HEK293 (cell line): ENCODE measurements around the gene SCUBE1.

Source experiments
- CTCF ChIA-PET: fragments of 350-600 bp; formaldehyde crosslinking; extraction: SDS; loops from one replicate; lab custom pipeline; 2021; ENCODE audit warnings: antibody characterized with exemption; lab: Yijun Ruan, JAX
- POLR2A ChIA-PET: fragments of 300-600 bp; formaldehyde crosslinking; extraction: SDS; loops from one replicate; lab custom pipeline; 2020; ENCODE audit warnings: antibody characterized with exemption, inconsistent platforms; lab: Yijun Ruan, JAX
- H3K27ac ChIP-seq: fragments of 200-500 bp; sonication (Bioruptor generic); 2 replicates; pipeline ENCODE4 v1.5.1; 2014; ENCODE audit warnings: low read depth, low read length, control low read depth, inconsistent platforms; ENCODE audit errors: extremely low read depth
- H3K36me3 ChIP-seq, 2 experiments: fragments of 200-500 bp in 1 of 2; sonication (Bioruptor generic) in 1 of 2; 1 replicate in 1 of 2; 2 replicates in 1 of 2; pipeline ENCODE4 v1.5.1; 2014 to 2017; ENCODE audit warnings: inconsistent platforms in 2 of 2, low read length in 2 of 2; ENCODE audit not compliant: control insufficient read depth in 2 of 2, insufficient read depth in 1 of 2
- H3K4me1 ChIP-seq: fragments of 200-500 bp; sonication (Bioruptor generic); 2 replicates; pipeline ENCODE4 v1.5.1; 2014; ENCODE audit warnings: mild to moderate bottlenecking, low read length, inconsistent platforms; ENCODE audit not compliant: control insufficient read depth, insufficient read depth
- H3K4me3 ChIP-seq: 2 replicates; pipeline ENCODE4 v1.5.1; 2011; ENCODE audit warnings: low read depth, mild to moderate bottlenecking, control low read depth, low read length, moderate library complexity
- H3K9me3 ChIP-seq: fragments of 200-500 bp; sonication (Bioruptor generic); 2 replicates; pipeline ENCODE4 v1.5.1; 2014; ENCODE audit warnings: low read depth, low read length, inconsistent platforms; ENCODE audit not compliant: control insufficient read depth, insufficient read depth
- BCL11B ChIP-seq: fragments of 450-650 bp; formaldehyde crosslinking; IDR thresholded peaks from 2 replicates; pipeline ENCODE4 v1.5.1; 2016; ENCODE audit warnings: low read depth, missing biosample characterization, missing genetic modification characterization
- GFI1B ChIP-seq: fragments of 450-650 bp; formaldehyde crosslinking; IDR thresholded peaks from 2 replicates; pipeline ENCODE4 v1.5.1; 2016; ENCODE audit warnings: missing biosample characterization, missing genetic modification characterization
- GLI4 ChIP-seq: fragments of 450-650 bp; formaldehyde crosslinking; IDR thresholded peaks from 2 replicates; pipeline ENCODE4 v1.5.1; 2016; ENCODE audit warnings: missing biosample characterization, missing genetic modification characterization
- MEIS1 ChIP-seq: sonication (generic); formaldehyde crosslinking; IDR thresholded peaks from 2 replicates; pipeline ENCODE4 v1.8.1; 2022; ENCODE audit warnings: missing genetic modification reagents, mild to moderate bottlenecking, borderline replicate concordance
- OSR2 ChIP-seq: fragments of 450-650 bp; formaldehyde crosslinking; IDR thresholded peaks from 2 replicates; pipeline ENCODE4 v1.5.1; 2016; ENCODE audit warnings: missing biosample characterization, missing genetic modification characterization
- PRDM1 ChIP-seq: fragments of 450-650 bp; formaldehyde crosslinking; IDR thresholded peaks from 2 replicates; pipeline ENCODE4; 2016; ENCODE audit warnings: missing biosample characterization, missing genetic modification characterization
- SP7 ChIP-seq: fragments of 450-650 bp; formaldehyde crosslinking; IDR thresholded peaks from 2 replicates; pipeline ENCODE4 v1.5.1; 2016; ENCODE audit warnings: missing biosample characterization, missing genetic modification characterization
- ZFHX2 ChIP-seq: fragments of 450-650 bp; formaldehyde crosslinking; conservative IDR thresholded peaks from 2 replicates; pipeline ENCODE4 v1.5.1; 2016; ENCODE audit warnings: missing biosample characterization, missing genetic modification characterization
- ZNF133 ChIP-seq: fragments of 450-650 bp; formaldehyde crosslinking; IDR thresholded peaks from 2 replicates; pipeline ENCODE4 v1.5.1; 2016; ENCODE audit warnings: missing biosample characterization, missing genetic modification characterization
- ZNF169 ChIP-seq: fragments of 450-650 bp; formaldehyde crosslinking; IDR thresholded peaks from 2 replicates; pipeline ENCODE4 v1.5.1; 2016; ENCODE audit warnings: missing biosample characterization, missing genetic modification characterization
- ZNF202 ChIP-seq: fragments of 450-650 bp; formaldehyde crosslinking; IDR thresholded peaks from 2 replicates; pipeline ENCODE4 v1.5.1; 2016; ENCODE audit warnings: missing biosample characterization, missing genetic modification characterization, borderline replicate concordance
- ZNF211 ChIP-seq: fragments of 450-650 bp; formaldehyde crosslinking; IDR thresholded peaks from 2 replicates; pipeline ENCODE4 v1.5.1; 2016; ENCODE audit warnings: low read depth, missing biosample characterization, missing genetic modification characterization
- ZNF292 ChIP-seq: fragments of 450-650 bp; formaldehyde crosslinking; IDR thresholded peaks from 2 replicates; pipeline ENCODE4 v1.5.1; 2016; ENCODE audit warnings: low read depth, missing biosample characterization, missing genetic modification characterization, borderline replicate concordance
- ZNF404 ChIP-seq: fragments of 450-650 bp; formaldehyde crosslinking; IDR thresholded peaks from 2 replicates; pipeline ENCODE4 v1.5.1; 2017; ENCODE audit warnings: missing biosample characterization, missing genetic modification characterization
- ZNF48 ChIP-seq: fragments of 450-650 bp; formaldehyde crosslinking; IDR thresholded peaks from 2 replicates; pipeline ENCODE4 v1.5.1; 2016; ENCODE audit warnings: missing biosample characterization, missing genetic modification characterization
- ZNF501 ChIP-seq: fragments of 450-650 bp; formaldehyde crosslinking; IDR thresholded peaks from 2 replicates; pipeline ENCODE4 v1.5.1; 2016; ENCODE audit warnings: missing biosample characterization, missing genetic modification characterization
- ZNF530 ChIP-seq: fragments of 450-650 bp; formaldehyde crosslinking; IDR thresholded peaks from 2 replicates; pipeline ENCODE4 v1.5.1; 2016; ENCODE audit warnings: low read depth, missing biosample characterization, missing genetic modification characterization
- ZNF558 ChIP-seq: fragments of 450-650 bp; formaldehyde crosslinking; IDR thresholded peaks from 2 replicates; pipeline ENCODE4 v1.5.1; 2016; ENCODE audit warnings: missing biosample characterization, missing genetic modification characterization
- ZNF626 ChIP-seq: fragments of 450-650 bp; sonication (Bioruptor Pico); formaldehyde crosslinking; IDR thresholded peaks from 2 replicates; pipeline ENCODE4 v1.5.1; 2018; ENCODE audit warnings: missing biosample characterization, missing genetic modification characterization, inconsistent platforms
- ZNF658 ChIP-seq: fragments of 450-650 bp; formaldehyde crosslinking; IDR thresholded peaks from 2 replicates; pipeline ENCODE4; 2016; ENCODE audit warnings: missing biosample characterization, missing genetic modification characterization
- ZNF843 ChIP-seq: fragments of 450-650 bp; formaldehyde crosslinking; IDR thresholded peaks from 2 replicates; pipeline ENCODE4 v1.5.1; 2016; ENCODE audit warnings: missing biosample characterization, missing genetic modification characterization
- TF ChIP-seq, protein P1 (sequence below): fragments of 450-650 bp; formaldehyde crosslinking; IDR thresholded peaks from 2 replicates; pipeline ENCODE4 v1.5.1; 2016; ENCODE audit warnings: missing biosample characterization, missing genetic modification characterization
- TF ChIP-seq, protein P2 (sequence below): fragments of 450-650 bp; formaldehyde crosslinking; IDR thresholded peaks from 2 replicates; pipeline ENCODE4 v1.5.1; 2016; ENCODE audit warnings: missing biosample characterization, missing genetic modification characterization
- TF ChIP-seq, protein P3 (sequence below): fragments of 450-650 bp; formaldehyde crosslinking; IDR thresholded peaks from 2 replicates; pipeline ENCODE4 v1.5.1; 2016; ENCODE audit warnings: missing biosample characterization, missing genetic modification characterization
- TF ChIP-seq, protein P4 (sequence below): fragments of 450-650 bp; formaldehyde crosslinking; IDR thresholded peaks from 2 replicates; pipeline ENCODE4 v1.5.1; 2016; ENCODE audit warnings: missing biosample characterization, missing genetic modification characterization
- TF ChIP-seq, protein P5 (sequence below): fragments of 450-650 bp; formaldehyde crosslinking; IDR thresholded peaks from 2 replicates; pipeline ENCODE4 v1.5.1; 2016; ENCODE audit warnings: missing biosample characterization, missing genetic modification characterization
- TF ChIP-seq, protein P6 (sequence below): fragments of 450-650 bp; formaldehyde crosslinking; IDR thresholded peaks from 2 replicates; pipeline ENCODE4 v1.5.1; 2017; ENCODE audit warnings: missing biosample characterization, missing genetic modification characterization

Gene SCUBE1

DNA sequence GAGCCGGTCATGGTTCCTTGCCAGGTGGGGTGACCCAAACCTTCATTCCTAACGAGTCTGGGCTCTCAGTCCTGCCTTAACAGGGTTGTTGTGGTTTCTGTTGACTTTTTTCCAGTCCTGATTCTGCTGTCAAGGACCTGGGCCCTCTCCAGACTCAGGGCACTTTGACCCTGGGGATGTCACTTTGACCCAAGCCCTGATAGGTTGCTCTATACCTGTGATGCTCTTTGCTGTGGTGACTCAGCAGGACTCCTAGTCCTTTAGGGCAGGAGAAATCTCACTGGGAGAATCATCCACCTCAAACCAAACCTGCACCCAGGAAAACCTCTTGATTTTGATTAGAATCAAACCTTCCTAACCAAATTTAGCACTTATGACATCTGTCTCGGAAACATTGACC, 48.1 kb upstream of the SCUBE1 start:
- Histone ChIP-seq H3K4me3 (no peak overlapping the region), H3K4me1 (no peaks in the 10 kb centered on the region), H3K36me3 (no peaks in the 10 kb centered on the region), H3K9me3 (no peaks in the 10 kb centered on the region; the same call in 1 of the 2 replicates), H3K27ac (no peak overlapping the region)
- POLR2A ChIA-PET: no interaction called here
- CTCF ChIA-PET: interaction anchor here (0.6 to 1.5 kb wide), 2 partner anchors 128 to 492 kb away, joined by 3 read pairs; no protein-coding TSS in a partner anchor
- TF ChIP-seq ZNF501 (no peak), MEIS1 (no peak), GLI4 (tag by site-specific recombination) (no peak), ZNF292 (tag by site-specific recombination) (no peak), ZNF404 (tag by site-specific recombination) (no peak), OSR2 (tag by site-specific recombination) (no peak), ZNF558 (tag by site-specific recombination) (no peak), ZNF530 (no peak), GFI1B (tag by site-specific recombination) (no peak), ZNF48 (tag by site-specific recombination) (no peak), ZNF211 (tag by site-specific recombination) (no peak), ZFHX2 (tag by site-specific recombination) (no peak), SP7 (tag by site-specific recombination) (no peak)
- TF ChIP-seq, protein P1, sequence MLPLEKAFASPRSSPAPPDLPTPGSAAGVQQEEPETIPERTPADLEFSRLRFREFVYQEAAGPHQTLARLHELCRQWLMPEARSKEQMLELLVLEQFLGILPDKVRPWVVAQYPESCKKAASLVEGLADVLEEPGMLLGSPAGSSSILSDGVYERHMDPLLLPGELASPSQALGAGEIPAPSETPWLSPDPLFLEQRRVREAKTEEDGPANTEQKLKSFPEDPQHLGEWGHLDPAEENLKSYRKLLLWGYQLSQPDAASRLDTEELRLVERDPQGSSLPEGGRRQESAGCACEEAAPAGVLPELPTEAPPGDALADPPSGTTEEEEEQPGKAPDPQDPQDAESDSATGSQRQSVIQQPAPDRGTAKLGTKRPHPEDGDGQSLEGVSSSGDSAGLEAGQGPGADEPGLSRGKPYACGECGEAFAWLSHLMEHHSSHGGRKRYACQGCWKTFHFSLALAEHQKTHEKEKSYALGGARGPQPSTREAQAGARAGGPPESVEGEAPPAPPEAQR (tag by site-specific recombination): no peak
- TF ChIP-seq, protein P2, sequence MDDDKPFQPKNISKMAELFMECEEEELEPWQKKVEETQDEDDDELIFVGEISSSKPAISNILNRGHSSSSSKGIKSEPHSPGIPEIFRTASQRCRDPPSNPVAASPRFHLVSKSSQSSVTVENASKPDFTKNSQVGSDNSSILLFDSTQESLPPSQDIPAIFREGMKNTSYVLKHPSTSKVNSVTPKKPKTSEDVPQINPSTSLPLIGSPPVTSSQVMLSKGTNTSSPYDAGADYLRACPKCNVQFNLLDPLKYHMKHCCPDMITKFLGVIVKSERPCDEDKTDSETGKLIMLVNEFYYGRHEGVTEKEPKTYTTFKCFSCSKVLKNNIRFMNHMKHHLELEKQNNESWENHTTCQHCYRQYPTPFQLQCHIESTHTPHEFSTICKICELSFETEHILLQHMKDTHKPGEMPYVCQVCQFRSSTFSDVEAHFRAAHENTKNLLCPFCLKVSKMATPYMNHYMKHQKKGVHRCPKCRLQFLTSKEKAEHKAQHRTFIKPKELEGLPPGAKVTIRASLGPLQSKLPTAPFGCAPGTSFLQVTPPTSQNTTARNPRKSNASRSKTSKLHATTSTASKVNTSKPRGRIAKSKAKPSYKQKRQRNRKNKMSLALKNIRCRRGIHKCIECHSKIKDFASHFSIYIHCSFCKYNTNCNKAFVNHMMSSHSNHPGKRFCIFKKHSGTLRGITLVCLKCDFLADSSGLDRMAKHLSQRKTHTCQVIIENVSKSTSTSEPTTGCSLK: no peak
- TF ChIP-seq, protein P3, sequence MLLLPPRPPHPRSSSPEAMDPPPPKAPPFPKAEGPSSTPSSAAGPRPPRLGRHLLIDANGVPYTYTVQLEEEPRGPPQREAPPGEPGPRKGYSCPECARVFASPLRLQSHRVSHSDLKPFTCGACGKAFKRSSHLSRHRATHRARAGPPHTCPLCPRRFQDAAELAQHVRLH: no peak

DNA sequence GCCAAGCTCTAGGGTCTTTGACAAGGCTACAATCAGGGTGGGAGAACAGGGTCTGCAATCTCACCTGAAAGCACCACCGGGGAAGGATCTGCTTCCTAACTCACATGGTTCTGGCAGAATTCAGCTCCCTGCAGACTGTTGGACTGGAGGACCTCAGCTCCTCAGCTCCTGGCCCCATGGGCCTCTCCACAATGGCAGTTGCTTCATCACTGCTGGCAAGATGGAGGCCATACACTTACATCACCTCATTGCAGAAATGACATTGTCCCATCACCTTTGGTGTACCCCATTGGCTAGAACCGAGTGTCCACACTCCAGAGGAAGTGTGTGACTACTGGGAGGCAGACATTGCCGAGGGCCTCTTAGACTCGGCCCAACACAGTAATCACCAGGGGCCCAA, 47.7 kb upstream of the SCUBE1 start:
- H3K4me1 ChIP-seq: no peaks in the 10 kb centered on the region
- POLR2A ChIA-PET: interaction anchor here (0.7 kb wide), 2 partner anchors 393 to 582 kb away, joined by 7 to 8 read pairs; no protein-coding TSS in a partner anchor
- H3K36me3 ChIP-seq: no peaks in the 10 kb centered on the region
- no peak overlapping the region for H3K4me3 ChIP-seq
- CTCF ChIA-PET: interaction anchor here (0.6 to 1.5 kb wide), 3 partner anchors 32 to 492 kb away, joined by 3 to 5 read pairs (median 4); no protein-coding TSS in a partner anchor
- H3K27ac ChIP-seq: no peak overlapping the region
- H3K9me3 ChIP-seq: no peaks in the 10 kb centered on the region; the same call in 1 of the 2 replicates
- TF ChIP-seq ZNF658 (tag by site-specific recombination): no peak
- TF ChIP-seq ZNF169: no peak
- no peak for TF ChIP-seq ZNF133 (tag by site-specific recombination)
- TF ChIP-seq ZNF843 (tag by site-specific recombination): no peak
- no peak for TF ChIP-seq GFI1B (tag by site-specific recombination)
- TF ChIP-seq, protein P4, sequence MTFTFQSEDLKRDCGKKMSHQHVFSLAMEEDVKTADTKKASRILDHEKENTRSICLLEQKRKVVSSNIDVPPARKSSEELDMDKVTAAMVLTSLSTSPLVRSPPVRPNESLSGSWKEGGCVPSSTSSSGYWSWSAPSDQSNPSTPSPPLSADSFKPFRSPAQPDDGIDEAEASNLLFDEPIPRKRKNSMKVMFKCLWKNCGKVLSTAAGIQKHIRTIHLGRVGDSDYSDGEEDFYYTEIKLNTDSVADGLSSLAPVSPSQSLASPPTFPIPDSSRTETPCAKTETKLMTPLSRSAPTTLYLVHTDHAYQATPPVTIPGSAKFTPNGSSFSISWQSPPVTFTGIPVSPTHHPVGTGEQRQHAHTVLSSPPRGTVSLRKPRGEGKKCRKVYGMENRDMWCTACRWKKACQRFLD (tag by site-specific recombination): no peak
- no peak for TF ChIP-seq BCL11B
- TF ChIP-seq PRDM1 (tag by site-specific recombination): no peak
- TF ChIP-seq, protein P5, sequence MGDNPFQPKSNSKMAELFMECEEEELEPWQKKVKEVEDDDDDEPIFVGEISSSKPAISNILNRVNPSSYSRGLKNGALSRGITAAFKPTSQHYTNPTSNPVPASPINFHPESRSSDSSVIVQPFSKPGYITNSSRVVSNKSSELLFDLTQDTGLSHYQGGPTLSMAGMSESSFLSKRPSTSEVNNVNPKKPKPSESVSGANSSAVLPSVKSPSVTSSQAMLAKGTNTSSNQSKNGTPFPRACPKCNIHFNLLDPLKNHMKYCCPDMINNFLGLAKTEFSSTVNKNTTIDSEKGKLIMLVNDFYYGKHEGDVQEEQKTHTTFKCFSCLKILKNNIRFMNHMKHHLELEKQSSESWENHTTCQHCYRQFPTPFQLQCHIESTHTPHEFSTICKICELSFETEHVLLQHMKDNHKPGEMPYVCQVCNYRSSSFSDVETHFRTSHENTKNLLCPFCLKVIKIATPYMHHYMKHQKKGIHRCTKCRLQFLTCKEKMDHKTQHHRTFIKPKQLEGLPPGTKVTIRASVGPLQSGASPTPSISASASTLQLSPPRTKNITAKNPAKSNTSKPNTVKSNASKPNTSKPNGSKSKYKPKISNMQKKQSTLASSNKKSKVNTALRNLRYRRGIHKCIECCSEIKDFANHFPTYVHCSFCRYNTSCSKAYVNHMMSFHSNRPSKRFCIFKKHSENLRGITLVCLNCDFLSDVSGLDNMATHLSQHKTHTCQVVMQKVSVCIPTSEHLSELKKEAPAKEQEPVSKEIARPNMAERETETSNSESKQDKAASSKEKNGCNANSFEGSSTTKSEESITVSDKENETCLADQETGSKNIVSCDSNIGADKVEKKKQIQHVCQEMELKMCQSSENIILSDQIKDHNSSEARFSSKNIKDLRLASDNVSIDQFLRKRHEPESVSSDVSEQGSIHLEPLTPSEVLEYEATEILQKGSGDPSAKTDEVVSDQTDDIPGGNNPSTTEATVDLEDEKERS (tag by site-specific recombination): no peak
- TF ChIP-seq ZNF202 (tag by site-specific recombination): no peak
- TF ChIP-seq, protein P6, sequence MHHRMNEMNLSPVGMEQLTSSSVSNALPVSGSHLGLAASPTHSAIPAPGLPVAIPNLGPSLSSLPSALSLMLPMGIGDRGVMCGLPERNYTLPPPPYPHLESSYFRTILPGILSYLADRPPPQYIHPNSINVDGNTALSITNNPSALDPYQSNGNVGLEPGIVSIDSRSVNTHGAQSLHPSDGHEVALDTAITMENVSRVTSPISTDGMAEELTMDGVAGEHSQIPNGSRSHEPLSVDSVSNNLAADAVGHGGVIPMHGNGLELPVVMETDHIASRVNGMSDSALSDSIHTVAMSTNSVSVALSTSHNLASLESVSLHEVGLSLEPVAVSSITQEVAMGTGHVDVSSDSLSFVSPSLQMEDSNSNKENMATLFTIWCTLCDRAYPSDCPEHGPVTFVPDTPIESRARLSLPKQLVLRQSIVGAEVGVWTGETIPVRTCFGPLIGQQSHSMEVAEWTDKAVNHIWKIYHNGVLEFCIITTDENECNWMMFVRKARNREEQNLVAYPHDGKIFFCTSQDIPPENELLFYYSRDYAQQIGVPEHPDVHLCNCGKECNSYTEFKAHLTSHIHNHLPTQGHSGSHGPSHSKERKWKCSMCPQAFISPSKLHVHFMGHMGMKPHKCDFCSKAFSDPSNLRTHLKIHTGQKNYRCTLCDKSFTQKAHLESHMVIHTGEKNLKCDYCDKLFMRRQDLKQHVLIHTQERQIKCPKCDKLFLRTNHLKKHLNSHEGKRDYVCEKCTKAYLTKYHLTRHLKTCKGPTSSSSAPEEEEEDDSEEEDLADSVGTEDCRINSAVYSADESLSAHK: no peak
- TF ChIP-seq ZNF626: no peak
